Stimulated activated naive B cell treated with anti-CD40 and anti-IgM and Interleukin-4, amounts not matched to agents 10 μg/mL and 1 μg/mL and 100 μg/mL, for 72 hours (primary cell): ENCODE data around the gene DNER.
"Not testable (repeated sequence)": the region's sequence is repeated elsewhere in the genome, so short reads cannot be mapped to it uniquely, and the experiment has no call there.

Experiments used
- ATAC-seq, 2 donors: fragments of 150-1000 bp; cut with Tn5 transposase; replicated peaks; 2 replicates each; pipeline ENCODE4 v1.10.0; 2021; ENCODE audit warnings: moderate library complexity in 1 of 2
- DNase-seq: peaks from one replicate; pipeline ENCODE4 v3.0.0; 2021
- H3K27ac Mint-ChIP-seq: one replicate; pipeline ENCODE4 v1.8.0; 2022; ENCODE audit warnings: mild to moderate bottlenecking, mixed read lengths
- H3K27me3 Mint-ChIP-seq, 2 donors: one replicate each; pipeline ENCODE4 v1.8.0; 2022; ENCODE audit warnings: mixed read lengths in 2 of 2
- H3K36me3 Mint-ChIP-seq, 2 donors: one replicate each; pipeline ENCODE4 v1.8.0; 2022; ENCODE audit warnings: mixed read lengths in 2 of 2, mild to moderate bottlenecking in 1 of 2
- H3K4me1 Mint-ChIP-seq, 2 donors: one replicate each; pipeline ENCODE4 v1.8.0; 2022; ENCODE audit warnings: mixed read lengths in 2 of 2, mild to moderate bottlenecking in 1 of 2
- H3K4me3 Mint-ChIP-seq, 2 donors: one replicate each; pipeline ENCODE4 v1.8.0; 2022; ENCODE audit warnings: mild to moderate bottlenecking in 2 of 2, mixed read lengths in 2 of 2, moderate library complexity in 1 of 2
- H3K9me3 Mint-ChIP-seq, 2 donors: one replicate each; pipeline ENCODE4 v1.8.0; 2022; ENCODE audit warnings: mixed read lengths in 2 of 2, mild to moderate bottlenecking in 1 of 2

The DNER gene

GRCh38 chr2:229342376-229342775, 372.0 kb downstream of the DNER start:
- ATAC-seq: no peak
- H3K4me1 Mint-ChIP-seq: no peaks in the 10 kb centered on the region
- H3K4me3 Mint-ChIP-seq: no peak overlapping the region
- H3K27me3 Mint-ChIP-seq: peaks cover 12 to 23% of the 10 kb centered on the region in 2 donors
- H3K27ac Mint-ChIP-seq: no peak overlapping the region
- no peak for DNase-seq
- no peaks in the 10 kb centered on the region for H3K9me3 Mint-ChIP-seq
- H3K36me3 Mint-ChIP-seq: no peaks in the 10 kb centered on the region

- Mint-ChIP-seq H3K27ac (no peak overlapping the region), H3K9me3 (no peaks in the 10 kb centered on the region), H3K36me3 (no peaks in the 10 kb centered on the region), H3K27me3 (peaks cover 6 to 17% of the 10 kb centered on the region in 2 donors), H3K4me1 (no peaks in the 10 kb centered on the region), H3K4me3 (no peak overlapping the region)
- ATAC-seq (no peak), DNase-seq (no peak)
Observed at GRCh38 chr2:229340086-229340760, 374.1 kb downstream of the DNER start.

GRCh38 chr2:229339618-229340017, 374.7 kb downstream of the DNER start:
- H3K9me3 Mint-ChIP-seq: no peaks in the 10 kb centered on the region

DNA sequence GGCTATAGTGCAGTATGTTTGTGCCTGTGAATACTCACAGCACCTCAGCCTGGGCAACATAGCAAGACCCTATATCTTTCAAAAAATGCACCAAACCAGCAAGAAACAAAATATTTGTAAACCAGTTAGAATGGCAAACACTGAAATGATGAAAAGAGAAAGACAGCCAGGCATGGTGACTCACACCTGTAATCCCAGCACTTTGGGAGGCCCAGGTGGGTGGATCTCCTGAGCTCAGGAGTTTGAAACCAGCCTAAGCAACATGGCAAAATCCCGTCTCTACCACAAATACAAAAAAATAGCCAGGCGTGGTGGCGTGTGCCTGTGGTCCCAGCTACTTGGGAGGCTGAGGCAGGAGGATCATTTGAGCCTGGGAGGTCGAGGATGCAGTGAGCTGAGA, 375.2 kb downstream of the DNER start:
- DNase-seq, H3K27ac Mint-ChIP-seq, H3K36me3 Mint-ChIP-seq, H3K9me3 Mint-ChIP-seq, H3K4me1 Mint-ChIP-seq, ATAC-seq, H3K4me3 Mint-ChIP-seq: not testable (repeated sequence)
- H3K27me3 Mint-ChIP-seq: peaks cover 4 to 12% of the 10 kb centered on the region in 2 donors

More at GRCh38 chr2:229339618-229340017, 374.7 kb downstream of the DNER start:
- Mint-ChIP-seq H3K27ac (no peak overlapping the region), H3K4me1 (peaks cover 0 to 1% of the 10 kb centered on the region in 2 donors), H3K36me3 (no peaks in the 10 kb centered on the region), H3K4me3 (no peak overlapping the region), H3K27me3 (peaks cover 4 to 16% of the 10 kb centered on the region in 2 donors)
- DNase-seq: no peak
- no peak for ATAC-seq

GRCh38 chr2:229335877-229336346, 378.4 kb downstream of the DNER start:
- ATAC-seq (no peak), DNase-seq (no peak)
- Mint-ChIP-seq H3K4me1 (peaks cover 14 to 35% of the 10 kb centered on the region in 2 donors), H3K27ac (no peak overlapping the region), H3K36me3 (no peaks in the 10 kb centered on the region), H3K27me3 (peaks cover 4 to 6% of the 10 kb centered on the region in 2 donors), H3K4me3 (no peak overlapping the region), H3K9me3 (no peaks in the 10 kb centered on the region)

- no peak for ATAC-seq
- Mint-ChIP-seq H3K4me1 (peaks cover 16 to 39% of the 10 kb centered on the region in 2 donors), H3K27ac (no peak overlapping the region), H3K4me3 (no peak overlapping the region), H3K9me3 (no peaks in the 10 kb centered on the region), H3K27me3 (peaks cover under 1 to 4% of the 10 kb centered on the region in 2 donors), H3K36me3 (no peaks in the 10 kb centered on the region)
- no peak for DNase-seq
Observed at GRCh38 chr2:229335330-229335729, 379.0 kb downstream of the DNER start.

DNA sequence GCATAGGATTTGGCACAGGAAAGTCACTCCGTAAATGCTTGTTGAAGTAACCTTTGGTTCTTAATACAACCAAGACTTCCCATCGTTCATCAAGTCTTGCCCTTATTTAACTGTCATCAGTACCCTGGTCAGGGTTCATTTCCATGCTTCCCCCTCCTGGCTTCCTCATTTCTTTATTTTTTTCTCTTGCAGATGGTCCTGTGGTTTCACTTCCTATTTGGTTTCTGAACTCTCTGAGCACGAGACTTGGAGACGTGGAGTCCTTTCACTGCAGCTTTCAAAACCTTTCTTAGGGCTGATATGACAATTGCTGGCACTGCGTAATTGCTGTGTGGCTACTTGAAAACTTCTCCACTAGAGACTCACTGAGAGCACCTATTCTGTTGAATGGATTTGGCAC, 383.4 kb downstream of the DNER start:
- peak; percentile 16 for DNase-seq
- H3K27me3 Mint-ChIP-seq: no peaks in the 10 kb centered on the region
- peak; percentile 87 to 88 for ATAC-seq
- no peaks in the 10 kb centered on the region for H3K36me3 Mint-ChIP-seq
- H3K4me3 Mint-ChIP-seq: no peak overlapping the region
- H3K9me3 Mint-ChIP-seq: no peaks in the 10 kb centered on the region
- H3K27ac Mint-ChIP-seq: no peak overlapping the region
- H3K4me1 Mint-ChIP-seq: peaks cover 16 to 39% of the 10 kb centered on the region in 2 donors

- peaks cover 10 to 11% of the 10 kb centered on the region in 2 donors for H3K27me3 Mint-ChIP-seq
- no peak for DNase-seq
- no peak overlapping the region for H3K27ac Mint-ChIP-seq
- no peak overlapping the region for H3K4me3 Mint-ChIP-seq
- H3K9me3 Mint-ChIP-seq: peaks cover 3 to 5% of the 10 kb centered on the region in 2 donors
- ATAC-seq: no peak
- no peaks in the 10 kb centered on the region for H3K4me1 Mint-ChIP-seq
- peaks cover 1 to 3% of the 10 kb centered on the region in 2 donors for H3K36me3 Mint-ChIP-seq
Observed at GRCh38 chr2:229319558-229319957, 394.8 kb downstream of the DNER start.

DNA sequence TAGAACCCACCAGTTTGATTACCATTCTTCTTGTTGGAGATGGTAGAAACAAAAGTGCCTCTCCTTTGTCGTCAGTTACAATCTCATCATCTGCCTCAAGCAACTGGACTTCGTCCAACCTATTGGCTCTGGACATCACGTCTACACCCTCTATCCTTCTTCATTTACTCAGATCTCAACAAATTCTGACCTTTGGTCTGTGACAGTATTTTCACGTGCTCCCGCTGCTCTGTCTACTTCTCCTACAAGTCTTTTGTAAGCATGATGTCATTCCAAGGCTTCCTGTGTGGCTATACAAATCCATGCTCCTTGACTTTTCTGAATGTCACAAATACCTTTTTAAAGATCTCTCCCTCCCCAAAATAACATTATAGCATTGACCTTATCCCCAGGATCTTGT, 400.2 kb downstream of the DNER start:
- Mint-ChIP-seq H3K4me3 (no peak overlapping the region), H3K36me3 (no peaks in the 10 kb centered on the region), H3K9me3 (no peaks in the 10 kb centered on the region), H3K27ac (no peak overlapping the region), H3K4me1 (no peaks in the 10 kb centered on the region), H3K27me3 (no peaks in the 10 kb centered on the region)
- DNase-seq (no peak), ATAC-seq (no peak)

DNA sequence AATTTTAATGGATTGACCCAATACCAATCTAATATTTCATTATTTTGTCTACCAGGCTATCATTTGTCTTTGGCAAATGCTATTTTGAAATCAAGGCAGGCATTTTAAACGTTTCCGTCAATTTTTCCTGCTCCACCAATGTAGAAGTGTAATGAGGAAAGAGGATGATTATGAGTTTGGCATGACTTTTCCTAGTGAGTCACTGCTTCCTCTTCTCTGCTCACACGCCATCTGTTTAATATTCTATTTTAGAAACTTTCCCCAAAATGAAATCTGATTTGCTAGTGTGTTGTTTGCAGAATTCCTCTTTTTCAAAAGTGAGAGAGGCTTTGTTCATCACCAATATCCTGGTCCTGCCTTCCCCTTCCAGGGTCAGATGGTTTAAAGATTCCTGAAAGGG, 400.8 kb downstream of the DNER start:
- no peaks in the 10 kb centered on the region for H3K27me3 Mint-ChIP-seq
- no peaks in the 10 kb centered on the region for H3K4me1 Mint-ChIP-seq
- H3K4me3 Mint-ChIP-seq: no peak overlapping the region
- H3K36me3 Mint-ChIP-seq: no peaks in the 10 kb centered on the region
- DNase-seq: no peak
- no peak for ATAC-seq
- no peaks in the 10 kb centered on the region for H3K9me3 Mint-ChIP-seq
- no peak overlapping the region for H3K27ac Mint-ChIP-seq
